HepG2 (cell line): ENCODE results near the gene MFSD2B. TPM values are rescaled to one million over a fixed set of nuclear protein-coding genes. Genes with fewer than 3 reads are reported as not detected.

Source experiments
- AHR ChIP-seq: IDR thresholded peaks from 2 replicates; pipeline ENCODE4 v1.6.1; 2018; ENCODE audit warnings: missing genetic modification reagents, missing compliant biosample characterization
- BORCS8-MEF2B ChIP-seq: sonication (generic); formaldehyde crosslinking; IDR thresholded peaks from 2 replicates; pipeline ENCODE4 v1.8.0; 2022; ENCODE audit warnings: mild to moderate bottlenecking, missing genetic modification reagents
- HDAC1 ChIP-seq: sonication (generic); formaldehyde crosslinking; IDR thresholded peaks from 2 replicates; pipeline ENCODE4 v1.5.1; 2020; ENCODE audit warnings: mild to moderate bottlenecking, missing genetic modification reagents
- IRF2 ChIP-seq: IDR thresholded peaks from 2 replicates; pipeline ENCODE4 v1.6.1; 2018; ENCODE audit warnings: missing genetic modification reagents, missing compliant biosample characterization
- MBD4 ChIP-seq: IDR thresholded peaks from 2 replicates; pipeline ENCODE4 v1.6.1; 2012; ENCODE audit warnings: low read length, inconsistent platforms, borderline replicate concordance
- ZNF17 ChIP-seq: sonication (generic); formaldehyde crosslinking; IDR thresholded peaks from 2 replicates; pipeline ENCODE4 v1.5.0; 2020; ENCODE audit warnings: mild to moderate bottlenecking, missing genetic modification reagents
- ZNF354B ChIP-seq: sonication (generic); formaldehyde crosslinking; IDR thresholded peaks from 2 replicates; pipeline ENCODE4 v1.8.0; 2022; ENCODE audit warnings: mild to moderate bottlenecking, missing genetic modification reagents
- polyA plus RNA-seq, 8 experiments: library from polyadenylated mRNA; depleted of rRNA in 3 of 8; stranded (reverse) in 7 of 8; unstranded in 1 of 8; fragments of >200 nt; fragmentation: Illumina TruSeq in 4 of 8; extraction: Trizol in 4 of 8; gene quantifications; 2 replicates each; pipeline versions ENCODE4 v1.2.1 to v1.2.3, GENCODE V29; 2011 to 2016; ENCODE audit warnings: low read depth in 4 of 8, missing spikeins in 1 of 8, mixed read lengths in 1 of 8; ENCODE audit not compliant: insufficient read depth in 1 of 8
- total RNA-seq, 5 experiments: library from RNA; depleted of rRNA; stranded (reverse); fragments of >200 nt; fragmentation: Illumina TruSeq; extraction: Trizol; gene quantifications; 2 replicates each; pipeline ENCODE4 v1.2.3, GENCODE V29; 2016; ENCODE audit warnings: low read depth in 1 of 5
- TF ChIP-seq, protein P1 (sequence below): sonication (generic); formaldehyde crosslinking; IDR thresholded peaks from 2 replicates; pipeline ENCODE4 v1.4.0; 2020; ENCODE audit warnings: missing genetic modification reagents
- TF ChIP-seq, protein P2 (sequence below): sonication (generic); formaldehyde crosslinking; IDR thresholded peaks from 2 replicates; pipeline ENCODE4 v1.4.0; 2020; ENCODE audit warnings: mild to moderate bottlenecking, missing genetic modification reagents, borderline replicate concordance
- TF ChIP-seq, protein P3 (sequence below): sonication (generic); formaldehyde crosslinking; IDR thresholded peaks from 2 replicates; pipeline ENCODE4 v1.4.0; 2020; ENCODE audit warnings: mild to moderate bottlenecking, missing genetic modification reagents
- TF ChIP-seq, protein P4 (sequence below): sonication (generic); formaldehyde crosslinking; IDR thresholded peaks from 2 replicates; pipeline ENCODE4 v1.4.0; 2020; ENCODE audit warnings: mild to moderate bottlenecking, missing genetic modification reagents
- TF ChIP-seq, protein P5 (sequence below): sonication (generic); formaldehyde crosslinking; IDR thresholded peaks from 2 replicates; pipeline ENCODE4 v1.5.0; 2020; ENCODE audit warnings: missing genetic modification reagents
- TF ChIP-seq, protein P6 (sequence below): sonication (generic); formaldehyde crosslinking; IDR thresholded peaks from 2 replicates; pipeline ENCODE4 v1.5.1; 2020; ENCODE audit warnings: missing genetic modification reagents, mild to moderate bottlenecking, borderline replicate concordance

MFSD2B gene
- total and polyA plus RNA-seq, 2 of the 13 experiments (the other 11 are each of a cell fraction or from before 2014, with no cell fraction given), result 0.21 to 0.93 TPM

DNA sequence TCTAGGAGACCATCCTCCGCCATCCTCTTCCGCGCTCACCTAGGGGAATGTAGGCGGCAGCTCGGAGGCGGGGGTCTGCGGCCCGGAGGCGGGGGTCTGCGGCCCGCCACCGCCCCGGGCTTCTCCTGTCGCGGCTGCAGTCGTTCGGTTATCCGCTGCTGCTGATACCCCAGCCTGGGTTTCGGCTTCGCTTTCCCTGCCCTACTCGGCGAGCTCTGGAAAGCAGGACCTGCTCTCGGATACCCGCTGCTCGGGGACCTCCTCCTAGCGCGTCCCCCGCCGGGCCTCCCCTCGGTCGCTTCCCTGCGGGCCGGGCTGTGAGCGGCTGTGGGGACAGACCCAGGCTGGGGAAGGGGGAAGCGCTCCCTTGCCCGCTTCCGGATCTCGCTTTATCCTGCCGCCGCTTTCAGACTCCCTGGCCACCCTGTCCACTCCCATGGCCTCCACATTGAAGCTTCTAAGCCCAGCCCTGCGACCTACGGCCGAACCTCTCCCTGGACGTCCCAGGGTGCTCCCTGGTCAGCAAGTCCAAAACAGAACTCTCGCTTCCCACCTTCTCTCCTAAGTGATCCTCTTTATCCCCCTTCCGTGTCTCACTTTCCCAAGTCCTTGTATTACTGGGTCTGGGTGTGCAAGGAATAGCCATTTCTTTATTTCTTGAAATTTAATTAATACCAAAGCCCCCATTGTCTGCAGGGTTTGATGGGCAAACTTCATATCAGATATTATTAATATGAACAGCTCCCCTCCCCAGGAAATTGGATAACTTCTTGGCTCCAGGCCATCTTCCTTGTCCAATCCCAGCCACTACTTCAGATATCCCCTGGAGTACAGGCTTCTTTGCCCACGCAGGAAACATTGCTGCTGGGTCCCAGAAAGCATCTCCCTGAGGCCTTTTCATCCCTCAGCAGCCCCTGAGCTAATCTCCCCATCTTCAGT lies 40.4 kb downstream of the MFSD2B start (continued):
- TF ChIP-seq ZNF17 (CRISPR knock-in tag) (no peak), AHR (CRISPR knock-in tag) (no peak; the same call in 1 of the 2 replicates), IRF2 (CRISPR knock-in tag) (no peak), HDAC1 (CRISPR knock-in tag) (peak; percentile 46; the same call in 1 of the 2 replicates), ZNF354B (CRISPR knock-in tag) (no peak), BORCS8-MEF2B (CRISPR knock-in tag) (no peak), MBD4 (no peak)
- TF ChIP-seq, protein P1, sequence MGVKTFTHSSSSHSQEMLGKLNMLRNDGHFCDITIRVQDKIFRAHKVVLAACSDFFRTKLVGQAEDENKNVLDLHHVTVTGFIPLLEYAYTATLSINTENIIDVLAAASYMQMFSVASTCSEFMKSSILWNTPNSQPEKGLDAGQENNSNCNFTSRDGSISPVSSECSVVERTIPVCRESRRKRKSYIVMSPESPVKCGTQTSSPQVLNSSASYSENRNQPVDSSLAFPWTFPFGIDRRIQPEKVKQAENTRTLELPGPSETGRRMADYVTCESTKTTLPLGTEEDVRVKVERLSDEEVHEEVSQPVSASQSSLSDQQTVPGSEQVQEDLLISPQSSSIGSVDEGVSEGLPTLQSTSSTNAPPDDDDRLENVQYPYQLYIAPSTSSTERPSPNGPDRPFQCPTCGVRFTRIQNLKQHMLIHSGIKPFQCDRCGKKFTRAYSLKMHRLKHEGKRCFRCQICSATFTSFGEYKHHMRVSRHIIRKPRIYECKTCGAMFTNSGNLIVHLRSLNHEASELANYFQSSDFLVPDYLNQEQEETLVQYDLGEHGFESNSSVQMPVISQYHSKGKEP, result no peak
- TF ChIP-seq, protein P2, sequence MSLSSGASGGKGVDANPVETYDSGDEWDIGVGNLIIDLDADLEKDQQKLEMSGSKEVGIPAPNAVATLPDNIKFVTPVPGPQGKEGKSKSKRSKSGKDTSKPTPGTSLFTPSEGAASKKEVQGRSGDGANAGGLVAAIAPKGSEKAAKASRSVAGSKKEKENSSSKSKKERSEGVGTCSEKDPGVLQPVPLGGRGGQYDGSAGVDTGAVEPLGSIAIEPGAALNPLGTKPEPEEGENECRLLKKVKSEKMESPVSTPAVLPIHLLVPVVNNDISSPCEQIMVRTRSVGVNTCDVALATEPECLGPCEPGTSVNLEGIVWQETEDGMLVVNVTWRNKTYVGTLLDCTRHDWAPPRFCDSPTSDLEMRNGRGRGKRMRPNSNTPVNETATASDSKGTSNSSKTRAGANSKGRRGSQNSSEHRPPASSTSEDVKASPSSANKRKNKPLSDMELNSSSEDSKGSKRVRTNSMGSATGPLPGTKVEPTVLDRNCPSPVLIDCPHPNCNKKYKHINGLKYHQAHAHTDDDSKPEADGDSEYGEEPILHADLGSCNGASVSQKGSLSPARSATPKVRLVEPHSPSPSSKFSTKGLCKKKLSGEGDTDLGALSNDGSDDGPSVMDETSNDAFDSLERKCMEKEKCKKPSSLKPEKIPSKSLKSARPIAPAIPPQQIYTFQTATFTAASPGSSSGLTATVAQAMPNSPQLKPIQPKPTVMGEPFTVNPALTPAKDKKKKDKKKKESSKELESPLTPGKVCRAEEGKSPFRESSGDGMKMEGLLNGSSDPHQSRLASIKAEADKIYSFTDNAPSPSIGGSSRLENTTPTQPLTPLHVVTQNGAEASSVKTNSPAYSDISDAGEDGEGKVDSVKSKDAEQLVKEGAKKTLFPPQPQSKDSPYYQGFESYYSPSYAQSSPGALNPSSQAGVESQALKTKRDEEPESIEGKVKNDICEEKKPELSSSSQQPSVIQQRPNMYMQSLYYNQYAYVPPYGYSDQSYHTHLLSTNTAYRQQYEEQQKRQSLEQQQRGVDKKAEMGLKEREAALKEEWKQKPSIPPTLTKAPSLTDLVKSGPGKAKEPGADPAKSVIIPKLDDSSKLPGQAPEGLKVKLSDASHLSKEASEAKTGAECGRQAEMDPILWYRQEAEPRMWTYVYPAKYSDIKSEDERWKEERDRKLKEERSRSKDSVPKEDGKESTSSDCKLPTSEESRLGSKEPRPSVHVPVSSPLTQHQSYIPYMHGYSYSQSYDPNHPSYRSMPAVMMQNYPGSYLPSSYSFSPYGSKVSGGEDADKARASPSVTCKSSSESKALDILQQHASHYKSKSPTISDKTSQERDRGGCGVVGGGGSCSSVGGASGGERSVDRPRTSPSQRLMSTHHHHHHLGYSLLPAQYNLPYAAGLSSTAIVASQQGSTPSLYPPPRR, result no peak
- TF ChIP-seq, protein P3, sequence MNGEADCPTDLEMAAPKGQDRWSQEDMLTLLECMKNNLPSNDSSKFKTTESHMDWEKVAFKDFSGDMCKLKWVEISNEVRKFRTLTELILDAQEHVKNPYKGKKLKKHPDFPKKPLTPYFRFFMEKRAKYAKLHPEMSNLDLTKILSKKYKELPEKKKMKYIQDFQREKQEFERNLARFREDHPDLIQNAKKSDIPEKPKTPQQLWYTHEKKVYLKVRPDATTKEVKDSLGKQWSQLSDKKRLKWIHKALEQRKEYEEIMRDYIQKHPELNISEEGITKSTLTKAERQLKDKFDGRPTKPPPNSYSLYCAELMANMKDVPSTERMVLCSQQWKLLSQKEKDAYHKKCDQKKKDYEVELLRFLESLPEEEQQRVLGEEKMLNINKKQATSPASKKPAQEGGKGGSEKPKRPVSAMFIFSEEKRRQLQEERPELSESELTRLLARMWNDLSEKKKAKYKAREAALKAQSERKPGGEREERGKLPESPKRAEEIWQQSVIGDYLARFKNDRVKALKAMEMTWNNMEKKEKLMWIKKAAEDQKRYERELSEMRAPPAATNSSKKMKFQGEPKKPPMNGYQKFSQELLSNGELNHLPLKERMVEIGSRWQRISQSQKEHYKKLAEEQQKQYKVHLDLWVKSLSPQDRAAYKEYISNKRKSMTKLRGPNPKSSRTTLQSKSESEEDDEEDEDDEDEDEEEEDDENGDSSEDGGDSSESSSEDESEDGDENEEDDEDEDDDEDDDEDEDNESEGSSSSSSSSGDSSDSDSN, result peak; percentile 95
- TF ChIP-seq, protein P4, sequence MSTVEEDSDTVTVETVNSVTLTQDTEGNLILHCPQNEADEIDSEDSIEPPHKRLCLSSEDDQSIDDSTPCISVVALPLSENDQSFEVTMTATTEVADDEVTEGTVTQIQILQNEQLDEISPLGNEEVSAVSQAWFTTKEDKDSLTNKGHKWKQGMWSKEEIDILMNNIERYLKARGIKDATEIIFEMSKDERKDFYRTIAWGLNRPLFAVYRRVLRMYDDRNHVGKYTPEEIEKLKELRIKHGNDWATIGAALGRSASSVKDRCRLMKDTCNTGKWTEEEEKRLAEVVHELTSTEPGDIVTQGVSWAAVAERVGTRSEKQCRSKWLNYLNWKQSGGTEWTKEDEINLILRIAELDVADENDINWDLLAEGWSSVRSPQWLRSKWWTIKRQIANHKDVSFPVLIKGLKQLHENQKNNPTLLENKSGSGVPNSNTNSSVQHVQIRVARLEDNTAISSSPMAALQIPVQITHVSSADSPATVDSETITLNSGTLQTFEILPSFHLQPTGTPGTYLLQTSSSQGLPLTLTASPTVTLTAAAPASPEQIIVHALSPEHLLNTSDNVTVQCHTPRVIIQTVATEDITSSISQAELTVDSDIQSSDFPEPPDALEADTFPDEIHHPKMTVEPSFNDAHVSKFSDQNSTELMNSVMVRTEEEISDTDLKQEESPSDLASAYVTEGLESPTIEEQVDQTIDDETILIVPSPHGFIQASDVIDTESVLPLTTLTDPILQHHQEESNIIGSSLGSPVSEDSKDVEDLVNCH (CRISPR knock-in tag), result no peak
- TF ChIP-seq, protein P5, sequence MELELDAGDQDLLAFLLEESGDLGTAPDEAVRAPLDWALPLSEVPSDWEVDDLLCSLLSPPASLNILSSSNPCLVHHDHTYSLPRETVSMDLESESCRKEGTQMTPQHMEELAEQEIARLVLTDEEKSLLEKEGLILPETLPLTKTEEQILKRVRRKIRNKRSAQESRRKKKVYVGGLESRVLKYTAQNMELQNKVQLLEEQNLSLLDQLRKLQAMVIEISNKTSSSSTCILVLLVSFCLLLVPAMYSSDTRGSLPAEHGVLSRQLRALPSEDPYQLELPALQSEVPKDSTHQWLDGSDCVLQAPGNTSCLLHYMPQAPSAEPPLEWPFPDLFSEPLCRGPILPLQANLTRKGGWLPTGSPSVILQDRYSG, result 0 out of 2 replicates have a peak, but pooled peaks have one; percentile 27
- TF ChIP-seq, protein P6, sequence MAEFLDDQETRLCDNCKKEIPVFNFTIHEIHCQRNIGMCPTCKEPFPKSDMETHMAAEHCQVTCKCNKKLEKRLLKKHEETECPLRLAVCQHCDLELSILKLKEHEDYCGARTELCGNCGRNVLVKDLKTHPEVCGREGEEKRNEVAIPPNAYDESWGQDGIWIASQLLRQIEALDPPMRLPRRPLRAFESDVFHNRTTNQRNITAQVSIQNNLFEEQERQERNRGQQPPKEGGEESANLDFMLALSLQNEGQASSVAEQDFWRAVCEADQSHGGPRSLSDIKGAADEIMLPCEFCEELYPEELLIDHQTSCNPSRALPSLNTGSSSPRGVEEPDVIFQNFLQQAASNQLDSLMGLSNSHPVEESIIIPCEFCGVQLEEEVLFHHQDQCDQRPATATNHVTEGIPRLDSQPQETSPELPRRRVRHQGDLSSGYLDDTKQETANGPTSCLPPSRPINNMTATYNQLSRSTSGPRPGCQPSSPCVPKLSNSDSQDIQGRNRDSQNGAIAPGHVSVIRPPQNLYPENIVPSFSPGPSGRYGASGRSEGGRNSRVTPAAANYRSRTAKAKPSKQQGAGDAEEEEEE (CRISPR knock-in tag), result no peak
